CD14-positive monocyte (primary cell): ENCODE results near the gene SACM1L. TPM values are rescaled to one million over a fixed set of nuclear protein-coding genes. Genes with fewer than 3 reads are reported as not detected.

Source experiments
- DNase-seq, 3 donors: peaks; one replicate each; pipeline ENCODE4 v3.0.0-alpha.2; 2011 to 2022
- H2AFZ ChIP-seq: 2 replicates; pipeline ENCODE4 v1.6.0; 2012; ENCODE audit warnings: mild to moderate bottlenecking, low read depth, low read length, inconsistent platforms; ENCODE audit not compliant: insufficient read depth, poor library complexity, severe bottlenecking
- H3K27ac ChIP-seq, 2 donors: 1 replicate in 1 of 2; 2 replicates in 1 of 2; pipeline ENCODE4 v1.5.1; 2012 to 2013; ENCODE audit warnings: low read length in 2 of 2, control low read depth in 1 of 2, inconsistent platforms in 1 of 2, low read depth in 1 of 2, mild to moderate bottlenecking in 1 of 2
- H3K27me3 ChIP-seq, 2 donors: one replicate each; pipeline versions ENCODE4 v1.6.0 to v1.6.1; 2011 to 2013; ENCODE audit warnings: low read length in 2 of 2; ENCODE audit not compliant: control insufficient read depth in 2 of 2, insufficient read depth in 2 of 2
- H3K36me3 ChIP-seq, 2 donors: replicated peaks in 1 of 2; 1 replicate in 1 of 2; 2 replicates in 1 of 2; pipeline versions ENCODE4 v1.5.1 to v1.6.1; 2012 to 2013; ENCODE audit warnings: low read length in 2 of 2, control low read depth in 1 of 2, inconsistent platforms in 1 of 2, mild to moderate bottlenecking in 1 of 2; ENCODE audit not compliant: insufficient read depth in 2 of 2, control insufficient read depth in 1 of 2
- H3K4me1 ChIP-seq, 2 donors: 1 replicate in 1 of 2; 2 replicates in 1 of 2; pipeline versions ENCODE4 v1.5.1 to v1.6.1; 2012 to 2013; ENCODE audit warnings: low read length in 2 of 2, control low read depth in 1 of 2, inconsistent platforms in 1 of 2, mild to moderate bottlenecking in 1 of 2, moderate library complexity in 1 of 2; ENCODE audit not compliant: insufficient read depth in 2 of 2, control insufficient read depth in 1 of 2
- H3K4me2 ChIP-seq: replicated peaks from 2 replicates; pipeline ENCODE3; 2012; ENCODE audit warnings: low read length, moderate library complexity, mild to moderate bottlenecking; ENCODE audit not compliant: poor library complexity, severe bottlenecking; ENCODE audit errors: extremely low read depth
- H3K4me3 ChIP-seq, 3 experiments: fragments of 200-600 bp in 1 of 3; sonication (generic) in 1 of 3; replicated peaks in 1 of 3; 1 replicate in 2 of 3; 2 replicates in 1 of 3; pipeline ENCODE4 v1.5.1; 2011 to 2013; ENCODE audit warnings: low read length in 3 of 3, mild to moderate bottlenecking in 3 of 3, control low read depth in 2 of 3, low read depth in 2 of 3, inconsistent platforms in 1 of 3, moderate library complexity in 1 of 3
- H3K79me2 ChIP-seq: 2 replicates; pipeline ENCODE4 v1.6.0; 2012; ENCODE audit warnings: mild to moderate bottlenecking, control low read depth, inconsistent platforms, low read length, moderate library complexity; ENCODE audit not compliant: insufficient read depth
- H3K9ac ChIP-seq: 2 replicates; pipeline ENCODE4 v1.6.0; 2017; ENCODE audit warnings: low read length, mild to moderate bottlenecking; ENCODE audit not compliant: insufficient read depth, poor library complexity, severe bottlenecking
- H3K9me3 ChIP-seq, 2 donors: replicated peaks in 1 of 2; 1 replicate in 1 of 2; 2 replicates in 1 of 2; pipeline versions ENCODE4 v1.5.1 to v1.6.1; 2012 to 2013; ENCODE audit warnings: low read length in 2 of 2, control low read depth in 1 of 2; ENCODE audit not compliant: control insufficient read depth in 1 of 2, insufficient read depth in 1 of 2
- H4K20me1 ChIP-seq: 2 replicates; pipeline ENCODE4 v1.6.0; 2012; ENCODE audit warnings: mild to moderate bottlenecking, low read length, control low read depth, moderate library complexity; ENCODE audit not compliant: insufficient read depth
- H3K27ac Mint-ChIP-seq, 7 donors: one replicate each; pipeline ENCODE4 v1.8.0; 2020; ENCODE audit warnings: mild to moderate bottlenecking in 7 of 7, mixed read lengths in 7 of 7, moderate library complexity in 6 of 7, inconsistent platforms in 2 of 7
- H3K27me3 Mint-ChIP-seq, 3 donors: one replicate each; pipeline ENCODE4 v1.8.0; 2021 to 2022; ENCODE audit warnings: low read depth in 3 of 3, mild to moderate bottlenecking in 3 of 3, mixed read lengths in 3 of 3, moderate library complexity in 3 of 3, inconsistent platforms in 1 of 3
- H3K36me3 Mint-ChIP-seq, 2 donors: one replicate each; pipeline ENCODE4 v1.8.0; 2020; ENCODE audit warnings: mixed read lengths in 2 of 2, inconsistent platforms in 1 of 2, mild to moderate bottlenecking in 1 of 2
- H3K4me1 Mint-ChIP-seq: one replicate; pipeline ENCODE4 v1.8.0; 2020; ENCODE audit warnings: mild to moderate bottlenecking, mixed read lengths
- H3K4me3 Mint-ChIP-seq, 2 donors: one replicate each; pipeline ENCODE4 v1.8.0; 2020; ENCODE audit warnings: mild to moderate bottlenecking in 2 of 2, mixed read lengths in 2 of 2, moderate library complexity in 1 of 2
- H3K9me3 Mint-ChIP-seq, 7 donors: one replicate each; pipeline ENCODE4 v1.8.0; 2020 to 2022; ENCODE audit warnings: mixed read lengths in 7 of 7, mild to moderate bottlenecking in 6 of 7, moderate library complexity in 6 of 7, inconsistent platforms in 2 of 7
- WGBS: methylation state at CpG from one replicate; pipeline ENCODE4 v1.1.5; 2013; ENCODE audit warnings: missing lambda C conversion rate; ENCODE audit not compliant: insufficient coverage; 5-methylcytosine and 5-hydroxymethylcytosine counted together
- intact Hi-C, 2 donors: fragments of 100-400 bp; cut with micrococcal nuclease; formaldehyde crosslinking; loops; one replicate each; pipeline versions ENCODE4 v1.15.0 to v1.15.1; 2023
- polyA plus RNA-seq, 3 donors: library from polyadenylated mRNA; depleted of rRNA in 1 of 3; unstranded in 2 of 3; stranded (reverse) in 1 of 3; fragments of 300-500 nt in 2 of 3; fragments of >200 nt in 1 of 3; fragmentation: Illumina TruSeq in 2 of 3; gene quantifications; 1 replicate in 2 of 3; 2 replicates in 1 of 3; pipeline ENCODE4 v1.2.3, GENCODE V29; 2012 to 2021
- TF ChIP-seq, protein P1 (sequence below): fragments of 200-600 bp; IDR thresholded peaks from one replicate; pipeline ENCODE4 v1.8.0; 2022; ENCODE audit warnings: antibody characterized with exemption, mild to moderate bottlenecking

The SACM1L gene
- polyA plus RNA-seq, 3 donors, result 14.6 to 25.7 (median 21.5) TPM

DNA sequence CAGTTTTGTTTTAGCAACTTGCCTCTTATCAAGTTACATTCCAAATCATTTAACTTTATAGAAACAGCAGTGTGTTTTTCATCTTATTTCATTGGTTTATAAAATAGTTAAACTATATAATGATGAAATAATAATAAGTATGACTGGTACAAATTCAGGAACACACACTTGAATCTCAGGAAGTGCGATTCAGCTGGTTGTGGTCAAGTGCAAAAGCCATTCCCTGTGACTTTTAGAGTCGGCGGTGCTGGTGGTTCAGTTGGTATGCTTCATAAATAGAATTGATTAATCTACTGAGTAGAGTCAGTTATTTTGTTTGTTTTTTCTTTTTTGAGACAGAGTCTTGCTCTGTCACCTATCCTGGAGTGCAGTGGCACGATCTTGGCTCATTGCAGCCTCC, 22.7 kb downstream of the SACM1L start:
- no peak for DNase-seq
- no peak overlapping the region for H3K4me2 ChIP-seq
- intact Hi-C loops, result no loop called here
- 25% methylated on average over 4 of the region's 4 CpGs for WGBS
- no peaks in the 10 kb centered on the region for H3K27me3 Mint-ChIP-seq
- H3K27ac ChIP-seq, result peak overlapping the region in 1 of 2 donors; percentile 28
- H3K9me3 Mint-ChIP-seq, result no peaks in the 10 kb centered on the region
- H3K79me2 ChIP-seq, result peaks cover 5% of the 10 kb centered on the region
- no peak overlapping the region for H3K27ac Mint-ChIP-seq
- H3K4me1 Mint-ChIP-seq, result peaks cover 6% of the 10 kb centered on the region
- no peak overlapping the region for H3K4me3 ChIP-seq
- H3K27me3 ChIP-seq, result no peaks in the 10 kb centered on the region
- no peaks in the 10 kb centered on the region for H3K9me3 ChIP-seq
- TF ChIP-seq, protein P1, sequence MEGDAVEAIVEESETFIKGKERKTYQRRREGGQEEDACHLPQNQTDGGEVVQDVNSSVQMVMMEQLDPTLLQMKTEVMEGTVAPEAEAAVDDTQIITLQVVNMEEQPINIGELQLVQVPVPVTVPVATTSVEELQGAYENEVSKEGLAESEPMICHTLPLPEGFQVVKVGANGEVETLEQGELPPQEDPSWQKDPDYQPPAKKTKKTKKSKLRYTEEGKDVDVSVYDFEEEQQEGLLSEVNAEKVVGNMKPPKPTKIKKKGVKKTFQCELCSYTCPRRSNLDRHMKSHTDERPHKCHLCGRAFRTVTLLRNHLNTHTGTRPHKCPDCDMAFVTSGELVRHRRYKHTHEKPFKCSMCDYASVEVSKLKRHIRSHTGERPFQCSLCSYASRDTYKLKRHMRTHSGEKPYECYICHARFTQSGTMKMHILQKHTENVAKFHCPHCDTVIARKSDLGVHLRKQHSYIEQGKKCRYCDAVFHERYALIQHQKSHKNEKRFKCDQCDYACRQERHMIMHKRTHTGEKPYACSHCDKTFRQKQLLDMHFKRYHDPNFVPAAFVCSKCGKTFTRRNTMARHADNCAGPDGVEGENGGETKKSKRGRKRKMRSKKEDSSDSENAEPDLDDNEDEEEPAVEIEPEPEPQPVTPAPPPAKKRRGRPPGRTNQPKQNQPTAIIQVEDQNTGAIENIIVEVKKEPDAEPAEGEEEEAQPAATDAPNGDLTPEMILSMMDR, result no peak
- peaks cover 89 to 96% of the 10 kb centered on the region in 2 donors for H3K36me3 ChIP-seq
- peaks cover 20% of the 10 kb centered on the region for H4K20me1 ChIP-seq
- H3K36me3 Mint-ChIP-seq, result peaks cover 70 to 74% of the 10 kb centered on the region in 2 donors
- no peaks in the 10 kb centered on the region for H3K4me1 ChIP-seq
- H3K9ac ChIP-seq, result no peak overlapping the region
- H2AFZ ChIP-seq, result no peak overlapping the region
- no peak overlapping the region for H3K4me3 Mint-ChIP-seq

DNA sequence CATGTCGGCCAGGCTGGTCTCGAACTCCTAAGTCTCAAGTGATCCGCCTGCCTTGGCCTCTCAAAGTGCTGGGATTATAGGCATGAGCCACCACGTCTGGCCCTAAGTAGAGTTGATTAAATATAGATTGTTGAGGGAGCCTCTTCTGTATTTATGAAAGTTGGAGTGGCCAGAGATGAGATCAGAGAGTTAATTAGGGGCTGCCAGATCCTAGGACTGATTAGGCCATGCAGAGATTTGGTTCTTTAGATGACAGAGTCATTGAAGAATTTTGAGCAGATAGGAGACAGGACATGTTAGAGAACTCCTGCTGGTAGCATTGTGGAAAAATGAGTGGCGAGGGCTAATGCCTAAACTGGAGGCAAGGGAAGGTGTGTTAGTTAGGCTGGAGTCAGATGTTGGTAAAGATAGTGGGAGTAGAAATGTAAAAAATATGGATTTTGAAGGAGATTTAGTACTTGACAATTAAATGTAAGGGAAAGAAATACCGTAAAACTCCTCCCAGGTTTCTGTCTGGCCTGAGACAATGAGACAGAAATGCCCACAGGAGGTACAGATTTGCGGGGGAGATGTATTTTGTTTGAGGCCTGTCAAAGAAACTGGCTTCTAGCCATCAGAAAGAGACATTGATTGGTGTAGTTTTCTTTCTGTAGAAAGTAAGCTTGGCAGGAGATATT, 23.4 kb downstream of the SACM1L start:
- peaks cover 70 to 74% of the 10 kb centered on the region in 2 donors for H3K36me3 Mint-ChIP-seq
- H3K36me3 ChIP-seq, result peaks cover 87 to 96% of the 10 kb centered on the region in 2 donors
- no peaks in the 10 kb centered on the region for H3K27me3 ChIP-seq
- no peaks in the 10 kb centered on the region for H3K27me3 Mint-ChIP-seq
- DNase-seq, result no peak
- H3K79me2 ChIP-seq, result peaks cover 5% of the 10 kb centered on the region
- H2AFZ ChIP-seq, result no peak overlapping the region
- H3K9me3 ChIP-seq, result no peaks in the 10 kb centered on the region
- peak overlapping the region in 1 of 2 donors; percentile 28 for H3K27ac ChIP-seq
- H3K4me3 Mint-ChIP-seq, result no peak overlapping the region
- intact Hi-C loops, result no loop called here
- no peak overlapping the region for H3K4me3 ChIP-seq
- no peak overlapping the region for H3K9ac ChIP-seq
- H3K4me1 Mint-ChIP-seq, result peaks cover 6% of the 10 kb centered on the region
- 97% methylated on average over 6 of the region's 7 CpGs for WGBS
- no peak overlapping the region for H3K27ac Mint-ChIP-seq
- no peak overlapping the region for H3K4me2 ChIP-seq
- TF ChIP-seq, protein P1, result no peak
- H3K4me1 ChIP-seq, result no peaks in the 10 kb centered on the region
- peaks cover 20% of the 10 kb centered on the region for H4K20me1 ChIP-seq
- no peaks in the 10 kb centered on the region for H3K9me3 Mint-ChIP-seq
